Measurements from ENCODE around the gene MGAT5.

DNA sequence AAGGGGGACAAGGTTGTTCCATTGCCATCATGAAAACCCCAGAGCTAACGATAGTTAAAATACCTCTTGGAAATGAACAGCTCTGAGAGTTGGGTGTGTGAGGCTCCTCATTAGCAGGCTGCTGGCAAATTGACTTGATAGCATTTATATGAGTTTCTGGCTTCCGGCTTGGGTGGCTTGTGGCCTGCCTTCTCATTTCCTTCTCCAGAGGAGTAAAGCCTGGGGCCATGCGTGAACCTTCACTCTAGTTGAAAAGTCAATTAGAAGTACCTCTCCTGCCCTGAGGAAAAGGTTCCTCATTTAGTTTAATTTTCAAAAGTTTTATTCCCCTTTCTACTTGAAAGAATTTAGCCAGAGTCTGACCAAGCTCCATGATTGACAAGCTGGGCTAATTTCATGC lies 67.1 kb downstream of the MGAT5 start:
- TF ChIP-seq TEAD4 (CRISPR knock-in tag; IDR thresholded peaks at IDR 0.05) (no peak), NFE2L1 (CRISPR knock-in tag; IDR thresholded peaks at IDR 0.05) (no peak)
- TF ChIP-seq, protein P1, sequence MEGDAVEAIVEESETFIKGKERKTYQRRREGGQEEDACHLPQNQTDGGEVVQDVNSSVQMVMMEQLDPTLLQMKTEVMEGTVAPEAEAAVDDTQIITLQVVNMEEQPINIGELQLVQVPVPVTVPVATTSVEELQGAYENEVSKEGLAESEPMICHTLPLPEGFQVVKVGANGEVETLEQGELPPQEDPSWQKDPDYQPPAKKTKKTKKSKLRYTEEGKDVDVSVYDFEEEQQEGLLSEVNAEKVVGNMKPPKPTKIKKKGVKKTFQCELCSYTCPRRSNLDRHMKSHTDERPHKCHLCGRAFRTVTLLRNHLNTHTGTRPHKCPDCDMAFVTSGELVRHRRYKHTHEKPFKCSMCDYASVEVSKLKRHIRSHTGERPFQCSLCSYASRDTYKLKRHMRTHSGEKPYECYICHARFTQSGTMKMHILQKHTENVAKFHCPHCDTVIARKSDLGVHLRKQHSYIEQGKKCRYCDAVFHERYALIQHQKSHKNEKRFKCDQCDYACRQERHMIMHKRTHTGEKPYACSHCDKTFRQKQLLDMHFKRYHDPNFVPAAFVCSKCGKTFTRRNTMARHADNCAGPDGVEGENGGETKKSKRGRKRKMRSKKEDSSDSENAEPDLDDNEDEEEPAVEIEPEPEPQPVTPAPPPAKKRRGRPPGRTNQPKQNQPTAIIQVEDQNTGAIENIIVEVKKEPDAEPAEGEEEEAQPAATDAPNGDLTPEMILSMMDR (IDR thresholded peaks at IDR 0.05), result no peak
